NCI-H345 (cell line): ENCODE results near the gene UBE2C.
A peak's percentile ranks its signal among the peaks of the same experiment; 100 is the strongest.
"Not testable (repeated sequence)": the region's sequence is repeated elsewhere in the genome, so short reads cannot be mapped to it uniquely, and the experiment has no call there.

Experiments
- DNase-seq: peaks from one replicate; lab custom pipeline; 2025; lab: John Stamatoyannopoulos, UW

The UBE2C gene

GRCh38 chr20:45797955-45798354 is 14.5 kb upstream of the UBE2C start:
- DNase-seq: not testable (repeated sequence)

- peak; percentile 63 for DNase-seq
Observed at GRCh38 chr20:45798935-45799642, 13.4 kb upstream of the UBE2C start.

GRCh38 chr20:45801851-45802250 is 10.6 kb upstream of the UBE2C start:
- DNase-seq: no peak

- DNase-seq: no peak
Observed at GRCh38 chr20:45810191-45810970, 2.1 kb upstream of the UBE2C start.

- peak; percentile 36 for DNase-seq
Observed at GRCh38 chr20:45813006-45813340, 529 bp downstream of the UBE2C start.

- DNase-seq: no peak
Observed at GRCh38 chr20:45813489-45813888, 1.0 kb downstream of the UBE2C start.

GRCh38 chr20:45814314-45814713 is 1.9 kb downstream of the UBE2C start:
- no peak for DNase-seq

- DNase-seq: no peak
Observed at GRCh38 chr20:45816951-45817350, 4.5 kb downstream of the UBE2C start.

GRCh38 chr20:45817376-45818194 is 5.1 kb downstream of the UBE2C start:
- no peak for DNase-seq

- DNase-seq: no peak
Observed at GRCh38 chr20:45818239-45818638, 5.8 kb downstream of the UBE2C start.

- no peak for DNase-seq
Observed at GRCh38 chr20:45819466-45819865, 7.0 kb downstream of the UBE2C start.

- no peak for DNase-seq
Observed at GRCh38 chr20:45821947-45822346, 9.5 kb downstream of the UBE2C start.

GRCh38 chr20:45822857-45823256 is 10.4 kb downstream of the UBE2C start:
- peak; percentile 41 for DNase-seq

GRCh38 chr20:45823949-45824835 is 11.7 kb downstream of the UBE2C start:
- DNase-seq: peak; percentile 9

- DNase-seq: no peak
Observed at GRCh38 chr20:45826381-45827019, 14.1 kb downstream of the UBE2C start.

GRCh38 chr20:45827030-45827652 is 14.7 kb downstream of the UBE2C start, which contains the start of gene TNNC2:
TSS of gene TNNC2 (minus strand) at chr20:45827312. CDS start at chr20:45827248, 64 bp downstream.
- no peak for DNase-seq

- no peak for DNase-seq
Observed at GRCh38 chr20:45827712-45828111, 15.3 kb downstream of the UBE2C start.

GRCh38 chr20:45828589-45828988 is 16.1 kb downstream of the UBE2C start:
- no peak for DNase-seq

- not testable (repeated sequence) for DNase-seq
Observed at GRCh38 chr20:45829673-45830106, 17.2 kb downstream of the UBE2C start.

- no peak for DNase-seq
Observed at GRCh38 chr20:45832619-45833018, 20.2 kb downstream of the UBE2C start.
